ENCODE results near the gene FNDC8.

FNDC8 gene

GRCh38 chr17:35152421-35153140 is 31.2 kb downstream of the FNDC8 start:
- FAIRE-seq (no peak), DNase-seq (ENCODE audit: insufficient read length, low spot score) (no peak)
- TF ChIP-seq POLR2A (IDR thresholded peaks at IDR 0.05; ENCODE audit: low read depth, low read length) = no peak
- TF ChIP-seq TAF1 (IDR thresholded peaks at IDR 0.05; ENCODE audit: low read depth, low read length) = no peak
- no peak for TF ChIP-seq SPI1 (IDR thresholded peaks at IDR 0.05; ENCODE audit: low read depth, low read length)
- no peak for TF ChIP-seq POLR2AphosphoS5 (IDR thresholded peaks at IDR 0.05; ENCODE audit: low read depth, low read length)
- no peak for TF ChIP-seq POU2F2 (IDR thresholded peaks at IDR 0.05; ENCODE audit: low read depth, low read length)
- no peak for TF ChIP-seq PAX5 (IDR thresholded peaks at IDR 0.05; ENCODE audit: insufficient read depth, low read length, severe bottlenecking)

GRCh38 chr17:35154196-35155165 is 33.1 kb downstream of the FNDC8 start:
- TF ChIP-seq SPI1 (IDR thresholded peaks at IDR 0.05; ENCODE audit: low read depth, low read length) = no peak
- TF ChIP-seq POU2F2 (IDR thresholded peaks at IDR 0.05; ENCODE audit: low read depth, low read length) = no peak
- TF ChIP-seq POLR2AphosphoS5 (IDR thresholded peaks at IDR 0.05; ENCODE audit: low read depth, low read length) = no peak
- FAIRE-seq = no peak
- no peak for DNase-seq (ENCODE audit: insufficient read length, low spot score)

DNA sequence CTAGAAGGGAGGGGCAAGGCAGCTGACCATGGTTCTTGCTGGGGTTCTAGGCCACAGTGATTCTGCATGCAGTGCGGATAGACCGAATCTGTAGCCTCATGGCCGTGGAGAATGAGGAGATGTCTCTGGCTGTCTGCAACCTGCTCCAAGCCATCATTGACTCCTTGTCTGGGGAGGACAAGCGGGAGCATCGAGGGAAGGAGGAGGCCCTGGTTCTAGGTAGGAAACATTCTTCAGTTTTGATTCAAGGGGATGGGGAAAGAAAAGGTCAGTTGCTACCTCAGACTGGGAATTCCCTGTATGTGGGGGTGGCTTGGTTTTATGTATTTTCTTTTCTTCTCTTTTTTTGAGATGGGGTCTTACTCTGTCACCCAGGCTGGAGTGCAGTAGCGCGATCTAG is 33.8 kb downstream of the FNDC8 start:
- FAIRE-seq (no peak), DNase-seq (ENCODE audit: insufficient read length, low spot score) (no peak)
- TF ChIP-seq PAX5 (IDR thresholded peaks at IDR 0.05; ENCODE audit: insufficient read depth, low read length, severe bottlenecking) (no peak), POU2F2 (IDR thresholded peaks at IDR 0.05; ENCODE audit: low read depth, low read length) (no peak), SPI1 (IDR thresholded peaks at IDR 0.05; ENCODE audit: low read depth, low read length) (no peak), POLR2A (IDR thresholded peaks at IDR 0.05; ENCODE audit: low read depth, low read length) (no peak), TAF1 (IDR thresholded peaks at IDR 0.05; ENCODE audit: low read depth, low read length) (no peak), POLR2AphosphoS5 (IDR thresholded peaks at IDR 0.05; ENCODE audit: low read depth, low read length) (no peak)

DNA sequence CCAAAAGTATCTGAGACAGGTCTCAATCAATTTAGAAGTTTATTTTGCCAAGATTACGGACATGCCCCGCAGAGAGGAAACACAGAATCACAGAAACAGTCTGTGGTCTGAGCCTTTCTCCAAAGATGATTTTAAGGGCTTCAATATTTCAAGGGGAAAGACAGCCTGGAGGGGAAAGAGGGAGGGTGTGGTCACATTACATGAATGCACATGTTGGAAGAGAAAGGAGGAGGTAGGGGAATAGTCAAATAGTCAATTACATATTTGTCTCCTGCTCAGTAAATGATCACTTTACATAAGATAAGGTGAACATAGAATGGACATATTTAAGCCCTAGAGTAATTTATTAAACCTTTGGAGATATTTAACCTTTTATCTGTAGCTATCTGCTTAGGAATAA is 38.5 kb downstream of the FNDC8 start:
- FAIRE-seq = no peak
- no peak for TF ChIP-seq TAF1 (IDR thresholded peaks at IDR 0.05; ENCODE audit: low read depth, low read length)
- no peak for TF ChIP-seq POU2F2 (IDR thresholded peaks at IDR 0.05; ENCODE audit: low read depth, low read length)
- TF ChIP-seq SPI1 (IDR thresholded peaks at IDR 0.05; ENCODE audit: low read depth, low read length) = no peak
- TF ChIP-seq PAX5 (IDR thresholded peaks at IDR 0.05; ENCODE audit: insufficient read depth, low read length, severe bottlenecking) = no peak
- TF ChIP-seq POLR2A (IDR thresholded peaks at IDR 0.05; ENCODE audit: low read depth, low read length) = no peak
- TF ChIP-seq POLR2AphosphoS5 (IDR thresholded peaks at IDR 0.05; ENCODE audit: low read depth, low read length) = no peak
- no peak for DNase-seq (ENCODE audit: insufficient read length, low spot score)

DNA sequence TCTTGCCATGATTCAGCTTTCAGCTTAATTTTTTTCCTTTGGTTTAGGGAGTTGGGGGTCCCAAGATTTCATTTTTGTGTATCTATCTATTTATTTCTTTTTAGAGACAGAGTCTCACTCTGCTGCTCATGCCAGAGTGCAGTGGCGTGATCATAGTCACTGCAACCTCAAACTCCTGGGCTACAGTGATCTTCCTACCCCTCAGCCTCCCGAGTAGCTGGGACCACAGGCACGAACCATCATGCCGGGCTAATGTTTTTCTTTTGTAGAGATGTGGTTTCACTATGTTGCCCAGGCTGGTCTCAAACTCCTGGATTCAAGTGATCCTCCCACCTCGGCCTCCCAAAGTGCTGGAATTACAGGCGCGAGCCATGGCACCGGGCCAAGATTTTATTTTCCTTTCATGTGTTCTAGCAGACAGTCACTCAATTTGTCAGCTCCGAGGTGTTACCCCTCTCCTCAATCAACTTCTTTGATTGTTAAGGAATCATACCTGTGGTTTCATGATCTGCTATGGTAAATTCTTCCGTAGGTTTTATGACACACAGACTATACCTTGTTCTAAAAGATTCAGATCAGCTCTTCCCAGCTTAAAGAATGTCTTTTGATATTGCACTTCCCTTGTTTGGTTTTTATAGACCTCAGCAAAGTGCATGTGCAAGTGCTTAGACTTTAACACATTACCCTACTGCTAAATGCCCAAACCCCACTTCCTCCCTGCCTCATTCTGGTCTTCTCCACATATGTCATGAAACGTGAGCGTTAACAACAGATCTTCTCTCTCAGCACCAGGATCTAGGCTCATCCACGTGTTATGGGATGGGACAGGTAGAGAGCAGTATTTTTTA is 39.2 kb downstream of the FNDC8 start:
- no peak for FAIRE-seq
- TF ChIP-seq POLR2A (IDR thresholded peaks at IDR 0.05; ENCODE audit: low read depth, low read length) (no peak), POLR2AphosphoS5 (IDR thresholded peaks at IDR 0.05; ENCODE audit: low read depth, low read length) (no peak), TAF1 (IDR thresholded peaks at IDR 0.05; ENCODE audit: low read depth, low read length) (no peak), SPI1 (IDR thresholded peaks at IDR 0.05; ENCODE audit: low read depth, low read length) (no peak), POU2F2 (IDR thresholded peaks at IDR 0.05; ENCODE audit: low read depth, low read length) (no peak), PAX5 (IDR thresholded peaks at IDR 0.05; ENCODE audit: insufficient read depth, low read length, severe bottlenecking) (no peak)
- DNase-seq (ENCODE audit: insufficient read length, low spot score) = no peak

DNA sequence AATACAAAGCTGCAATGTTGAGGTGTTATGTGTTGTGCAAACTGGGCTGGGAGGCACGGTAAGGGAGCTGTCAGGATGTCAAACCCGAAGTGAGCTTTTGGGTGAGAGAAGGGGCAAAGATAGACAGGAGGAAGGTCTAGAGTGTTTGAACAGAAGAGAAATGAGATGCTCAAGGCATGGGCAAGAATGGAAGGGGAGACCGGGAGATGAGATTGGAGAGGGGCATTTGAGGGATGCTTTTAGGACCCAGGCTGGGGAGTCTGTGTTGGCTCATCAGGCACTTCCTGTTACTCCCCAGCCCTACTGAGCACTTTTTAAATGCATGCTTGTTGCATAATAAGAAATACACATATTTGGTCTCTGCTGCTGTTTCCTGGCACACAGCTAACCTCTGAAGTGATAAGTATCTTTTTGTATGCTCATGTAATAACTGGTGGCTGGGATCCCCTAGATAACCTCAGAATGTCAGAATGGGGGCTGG is 39.9 kb downstream of the FNDC8 start:
- TF ChIP-seq PAX5 (IDR thresholded peaks at IDR 0.05; ENCODE audit: insufficient read depth, low read length, severe bottlenecking) = no peak
- no peak for TF ChIP-seq POLR2AphosphoS5 (IDR thresholded peaks at IDR 0.05; ENCODE audit: low read depth, low read length)
- TF ChIP-seq SPI1 (IDR thresholded peaks at IDR 0.05; ENCODE audit: low read depth, low read length) = no peak
- TF ChIP-seq POU2F2 (IDR thresholded peaks at IDR 0.05; ENCODE audit: low read depth, low read length) = no peak
- TF ChIP-seq TAF1 (IDR thresholded peaks at IDR 0.05; ENCODE audit: low read depth, low read length) = no peak
- DNase-seq (ENCODE audit: insufficient read length, low spot score) (no peak), FAIRE-seq (no peak)

DNA sequence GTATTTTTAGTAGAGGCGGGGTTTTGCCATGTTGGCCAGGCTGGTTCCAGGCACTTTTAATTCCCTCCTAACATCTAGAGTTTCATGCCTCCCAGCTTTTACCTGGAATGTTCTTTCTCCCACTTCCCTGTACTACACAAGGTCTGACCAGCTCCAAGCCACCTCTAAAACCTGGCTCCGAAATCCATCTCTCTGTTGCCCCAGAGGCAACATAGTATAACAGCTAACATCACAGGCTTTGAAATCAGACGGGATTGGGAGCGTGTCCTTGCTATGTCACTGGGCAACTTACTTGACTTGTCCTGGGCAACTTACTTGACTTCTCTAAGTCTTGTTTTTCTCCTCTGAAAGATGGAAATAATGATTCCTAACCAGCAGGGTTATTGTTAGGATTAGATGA is 41.3 kb downstream of the FNDC8 start:
- TF ChIP-seq PAX5 (IDR thresholded peaks at IDR 0.05; ENCODE audit: insufficient read depth, low read length, severe bottlenecking) = no peak
- no peak for TF ChIP-seq POLR2A (IDR thresholded peaks at IDR 0.05; ENCODE audit: low read depth, low read length)
- TF ChIP-seq POLR2AphosphoS5 (IDR thresholded peaks at IDR 0.05; ENCODE audit: low read depth, low read length) = no peak
- no peak for TF ChIP-seq POU2F2 (IDR thresholded peaks at IDR 0.05; ENCODE audit: low read depth, low read length)
- TF ChIP-seq TAF1 (IDR thresholded peaks at IDR 0.05; ENCODE audit: low read depth, low read length) = no peak
- no peak for TF ChIP-seq SPI1 (IDR thresholded peaks at IDR 0.05; ENCODE audit: low read depth, low read length)
- FAIRE-seq = no peak
- DNase-seq (ENCODE audit: insufficient read length, low spot score) = no peak

GRCh38 chr17:35163886-35164285 is 42.5 kb downstream of the FNDC8 start:
- FAIRE-seq (no peak), DNase-seq (ENCODE audit: insufficient read length, low spot score) (no peak)
- no peak for TF ChIP-seq SPI1 (IDR thresholded peaks at IDR 0.05; ENCODE audit: low read depth, low read length)
- no peak for TF ChIP-seq POLR2A (IDR thresholded peaks at IDR 0.05; ENCODE audit: low read depth, low read length)
- no peak for TF ChIP-seq POLR2AphosphoS5 (IDR thresholded peaks at IDR 0.05; ENCODE audit: low read depth, low read length)

DNA sequence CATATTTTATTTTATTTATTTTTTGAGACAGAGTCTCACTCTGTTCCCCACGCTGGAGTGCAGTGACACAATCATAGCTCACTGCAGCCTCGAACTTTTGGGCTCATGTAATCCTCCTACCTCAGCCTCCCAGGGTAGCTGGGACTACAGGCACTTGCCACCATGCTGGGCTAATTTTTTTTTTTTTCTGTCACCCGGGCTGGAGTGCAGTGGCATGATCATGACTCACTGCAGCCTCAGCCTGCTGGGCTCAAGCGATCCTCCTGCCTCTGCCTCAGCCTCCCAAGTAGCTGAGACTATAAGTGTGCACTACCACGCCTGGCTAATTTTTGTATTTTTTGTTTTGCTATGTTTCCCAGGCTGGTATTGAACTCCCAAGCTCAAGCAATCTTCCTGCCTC is 43.3 kb downstream of the FNDC8 start:
- FAIRE-seq = no peak
- no peak for DNase-seq (ENCODE audit: insufficient read length, low spot score)
- TF ChIP-seq TAF1 (IDR thresholded peaks at IDR 0.05; ENCODE audit: low read depth, low read length) = no peak
- no peak for TF ChIP-seq POLR2A (IDR thresholded peaks at IDR 0.05; ENCODE audit: low read depth, low read length)
- no peak for TF ChIP-seq POLR2AphosphoS5 (IDR thresholded peaks at IDR 0.05; ENCODE audit: low read depth, low read length)

Data from GM12891 (cell line).